GM06990 (cell line): ENCODE results near the gene HMX3.
"Not testable (repeated sequence)": the region's sequence is repeated elsewhere in the genome, so short reads cannot be mapped to it uniquely, and the experiment has no call there.

ENCODE experiments used
- DNase-seq: peaks from one replicate; pipeline ENCODE4 v3.0.0-alpha.2; 2011; ENCODE audit not compliant: insufficient read length; ENCODE audit errors: extremely low read depth
- H3K27me3 ChIP-seq: replicated peaks from 2 replicates; pipeline ENCODE4 v1.6.0; 2011; ENCODE audit warnings: low read length; ENCODE audit not compliant: control insufficient read depth, insufficient read depth
- H3K36me3 ChIP-seq: 2 replicates; pipeline ENCODE4 v1.5.1; 2011; ENCODE audit warnings: low read length; ENCODE audit not compliant: control insufficient read depth, insufficient read depth
- H3K4me3 ChIP-seq: replicated peaks from 2 replicates; pipeline ENCODE4 v1.5.1; 2011; ENCODE audit warnings: low read depth, mild to moderate bottlenecking, control low read depth, low read length
- TF ChIP-seq, protein P1 (sequence below): IDR thresholded peaks from 2 replicates; pipeline ENCODE4 v1.5.1; 2011; ENCODE audit warnings: low read length, control low read depth, mild to moderate bottlenecking, inconsistent platforms; ENCODE audit not compliant: insufficient read depth, poor library complexity, severe bottlenecking

The HMX3 gene

DNA sequence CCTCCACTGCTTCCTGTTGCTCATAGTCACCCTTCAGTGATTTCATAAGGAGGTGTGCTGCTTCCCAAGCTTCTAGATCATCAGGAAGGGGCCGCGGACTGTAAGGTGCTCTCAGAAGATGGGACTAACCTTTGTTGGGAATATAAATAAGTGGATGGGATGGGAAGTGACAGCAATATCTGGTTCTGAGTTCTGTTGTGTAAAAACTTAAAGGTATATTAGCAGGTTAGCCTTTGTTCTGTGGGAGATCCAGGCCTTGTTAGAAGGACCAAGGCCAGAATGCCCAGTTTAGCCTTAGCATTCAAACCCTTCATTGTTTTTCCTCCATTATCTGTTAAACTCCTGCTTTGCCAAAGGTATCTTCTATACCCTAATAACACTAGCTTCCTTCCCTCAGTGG lies 30.8 kb downstream of the HMX3 start:
- no peak overlapping the region for H3K4me3 ChIP-seq
- no peaks in the 10 kb centered on the region for H3K27me3 ChIP-seq
- no peak for DNase-seq
- TF ChIP-seq, protein P1, sequence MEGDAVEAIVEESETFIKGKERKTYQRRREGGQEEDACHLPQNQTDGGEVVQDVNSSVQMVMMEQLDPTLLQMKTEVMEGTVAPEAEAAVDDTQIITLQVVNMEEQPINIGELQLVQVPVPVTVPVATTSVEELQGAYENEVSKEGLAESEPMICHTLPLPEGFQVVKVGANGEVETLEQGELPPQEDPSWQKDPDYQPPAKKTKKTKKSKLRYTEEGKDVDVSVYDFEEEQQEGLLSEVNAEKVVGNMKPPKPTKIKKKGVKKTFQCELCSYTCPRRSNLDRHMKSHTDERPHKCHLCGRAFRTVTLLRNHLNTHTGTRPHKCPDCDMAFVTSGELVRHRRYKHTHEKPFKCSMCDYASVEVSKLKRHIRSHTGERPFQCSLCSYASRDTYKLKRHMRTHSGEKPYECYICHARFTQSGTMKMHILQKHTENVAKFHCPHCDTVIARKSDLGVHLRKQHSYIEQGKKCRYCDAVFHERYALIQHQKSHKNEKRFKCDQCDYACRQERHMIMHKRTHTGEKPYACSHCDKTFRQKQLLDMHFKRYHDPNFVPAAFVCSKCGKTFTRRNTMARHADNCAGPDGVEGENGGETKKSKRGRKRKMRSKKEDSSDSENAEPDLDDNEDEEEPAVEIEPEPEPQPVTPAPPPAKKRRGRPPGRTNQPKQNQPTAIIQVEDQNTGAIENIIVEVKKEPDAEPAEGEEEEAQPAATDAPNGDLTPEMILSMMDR, result no peak
- H3K36me3 ChIP-seq, result peaks cover 31% of the 10 kb centered on the region

DNA sequence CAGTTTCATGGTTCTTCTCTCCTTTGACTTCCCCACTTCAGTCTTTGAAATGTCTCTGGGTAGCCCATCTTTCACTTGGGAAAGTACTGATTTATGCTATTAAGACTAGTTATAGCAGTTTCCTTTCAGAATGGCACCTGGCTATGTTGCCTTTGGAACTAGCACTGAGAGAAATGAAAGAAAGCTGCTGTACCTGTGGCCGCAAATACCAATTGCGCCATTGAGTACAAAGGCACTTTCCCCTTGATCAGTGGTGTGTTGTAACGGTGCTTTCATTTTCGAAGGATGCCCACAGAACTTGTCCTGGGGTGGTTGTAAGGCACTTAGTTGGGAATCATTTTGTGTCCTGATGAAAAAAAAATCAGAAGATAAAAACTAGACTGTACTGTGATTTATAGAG lies 35.2 kb downstream of the HMX3 start:
- Histone ChIP-seq H3K27me3 (no peaks in the 10 kb centered on the region), H3K4me3 (no peak overlapping the region), H3K36me3 (peaks cover 19% of the 10 kb centered on the region)
- DNase-seq, result no peak
- TF ChIP-seq, protein P1, result no peak

DNA sequence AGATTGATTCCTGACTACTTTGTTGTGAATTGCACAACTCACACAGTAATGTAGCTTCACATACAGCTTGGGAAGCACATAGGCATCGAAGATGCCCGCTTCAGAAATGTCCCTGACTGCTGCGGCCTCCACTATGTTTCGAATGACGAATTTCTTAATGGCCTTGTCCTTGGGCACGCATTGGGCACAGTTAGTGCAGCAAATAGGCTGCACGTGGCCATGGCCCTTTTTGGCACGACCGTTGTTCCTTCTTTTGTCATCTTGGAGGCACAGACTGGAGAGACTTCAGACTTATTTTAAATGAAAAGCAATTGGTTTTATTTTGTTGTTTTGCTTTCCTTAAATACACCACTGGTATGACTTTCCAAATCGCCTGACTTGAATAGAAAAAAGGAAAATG lies 35.8 kb downstream of the HMX3 start:
- peaks cover 19% of the 10 kb centered on the region for H3K36me3 ChIP-seq
- H3K27me3 ChIP-seq, DNase-seq, H3K4me3 ChIP-seq: not testable (repeated sequence)

DNA sequence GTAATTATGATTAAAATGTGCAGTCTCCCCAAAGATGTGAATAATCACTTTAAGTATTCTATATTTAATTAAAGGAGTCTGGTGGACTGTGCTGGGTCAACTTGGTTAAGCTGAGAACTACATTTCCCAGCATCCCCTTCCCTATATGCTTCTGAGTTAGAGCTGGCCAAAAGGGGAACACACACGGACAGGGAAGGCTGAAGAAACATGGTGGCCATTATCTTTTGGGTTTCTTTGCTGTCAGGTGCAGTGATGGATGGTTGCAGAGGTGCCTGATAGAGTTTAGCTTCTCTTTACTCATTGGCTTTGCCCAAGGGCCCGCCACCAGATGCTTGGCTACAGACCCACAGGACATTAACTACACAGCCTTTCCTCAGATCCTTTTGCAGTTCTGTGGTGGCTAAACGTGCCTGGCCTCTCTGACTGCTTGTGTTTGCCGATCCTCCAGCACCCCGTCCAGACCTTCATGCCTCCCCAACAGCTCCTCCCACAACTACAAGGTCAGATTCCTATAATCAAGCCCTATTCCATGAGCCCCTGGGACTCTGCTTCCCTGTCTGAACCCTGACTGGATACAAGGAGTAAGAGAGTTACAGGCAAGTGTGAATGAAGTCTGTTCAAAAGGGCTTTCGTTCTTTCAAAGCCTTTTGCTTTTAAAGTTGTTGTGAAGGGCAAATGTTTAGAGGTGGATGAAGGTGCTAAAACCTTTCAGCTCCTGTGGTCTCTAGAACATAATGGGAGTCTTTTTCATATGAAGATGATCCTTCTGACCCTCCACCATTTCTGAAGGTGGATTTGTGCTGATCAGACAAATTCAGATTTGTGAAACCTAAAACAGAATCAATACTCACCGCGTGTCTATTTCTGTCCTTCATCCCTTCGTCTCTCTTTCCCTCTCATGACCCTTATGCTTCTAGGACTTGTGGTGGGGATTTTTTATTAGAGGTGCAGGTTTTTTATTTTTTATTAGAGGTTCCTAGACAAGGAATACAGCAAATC lies 39.9 kb downstream of the HMX3 start:
- DNase-seq, result no peak
- TF ChIP-seq, protein P1, result no peak
- no peak overlapping the region for H3K4me3 ChIP-seq
- peaks cover 8% of the 10 kb centered on the region for H3K36me3 ChIP-seq
- no peaks in the 10 kb centered on the region for H3K27me3 ChIP-seq

DNA sequence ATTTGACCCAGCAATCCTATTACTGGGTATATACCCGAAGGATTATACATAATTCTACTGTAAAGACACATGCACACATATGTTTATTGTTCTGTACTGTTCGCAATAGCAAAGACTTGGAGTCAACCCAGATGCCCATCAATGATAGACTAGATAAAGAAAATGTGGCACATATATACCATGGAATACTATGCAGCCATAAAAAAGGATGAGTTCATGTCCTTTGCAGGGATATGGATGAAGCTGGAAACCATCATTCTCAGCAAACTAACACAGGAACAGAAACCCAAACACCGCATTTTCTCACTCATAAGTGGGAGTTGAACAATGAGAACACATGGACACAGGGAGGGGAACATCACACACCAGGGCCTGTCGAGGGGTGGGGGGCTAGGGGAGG lies 42.6 kb downstream of the HMX3 start:
- not testable (repeated sequence) for H3K36me3 ChIP-seq, DNase-seq, H3K27me3 ChIP-seq, H3K4me3 ChIP-seq

DNA sequence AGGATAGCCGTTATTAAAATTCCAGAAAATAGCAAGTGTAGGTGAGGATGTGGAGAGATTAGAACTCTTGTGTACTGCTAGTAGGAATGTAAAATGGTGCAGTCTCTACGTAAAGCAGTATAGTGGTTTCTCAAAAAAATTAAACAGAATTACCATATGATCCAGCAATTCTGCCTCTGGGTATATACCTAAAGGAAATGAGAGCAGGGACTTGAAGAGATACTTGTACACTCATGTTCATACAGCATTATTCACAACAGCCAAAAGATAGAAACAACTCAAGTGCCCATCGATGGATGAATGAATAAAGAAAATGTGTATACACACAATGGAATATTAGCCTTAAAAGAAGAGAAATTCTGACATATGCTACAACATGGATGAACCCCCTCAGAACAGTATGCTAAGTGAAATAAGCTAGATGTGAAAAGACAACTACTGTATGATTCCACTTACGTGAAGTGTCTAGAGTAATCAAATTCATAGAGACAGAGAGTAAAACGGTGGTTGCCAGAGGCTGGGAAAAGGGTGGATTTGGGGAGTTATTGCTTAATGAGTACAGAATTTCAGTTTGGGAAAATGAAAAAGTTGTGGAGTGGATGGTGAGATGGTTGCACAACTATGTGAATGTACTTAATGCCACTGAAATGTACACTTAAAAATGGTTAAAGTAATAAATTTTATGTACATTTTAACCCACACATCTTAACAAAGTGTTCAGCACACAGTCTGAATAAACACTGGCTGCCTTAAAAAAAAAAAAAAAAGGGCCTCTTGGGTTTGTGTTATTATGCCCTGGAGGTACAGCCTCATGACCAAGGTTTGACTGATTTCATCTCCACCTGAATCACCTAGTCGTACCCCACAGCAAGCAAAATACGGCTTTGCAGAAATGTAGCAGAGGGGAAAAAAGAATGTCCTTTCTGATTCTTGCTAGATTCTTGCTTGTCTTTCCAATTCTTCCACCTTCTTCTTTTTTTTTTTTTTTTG lies 44.6 kb downstream of the HMX3 start:
- Histone ChIP-seq H3K27me3 (no peaks in the 10 kb centered on the region), H3K36me3 (peaks cover 5% of the 10 kb centered on the region), H3K4me3 (no peak overlapping the region)
- no peak for DNase-seq
- TF ChIP-seq, protein P1, result no peak
